Activated naive CD4-positive, alpha-beta T cell treated with anti-CD3 and anti-CD28 coated beads, Interleukin-2, amount 50 U/mL, for 16 hours (primary cell): Measurements from ENCODE around the gene DNAH11.
"Not testable (repeated sequence)": the region's sequence is repeated elsewhere in the genome, so short reads cannot be mapped to it uniquely, and the experiment has no call there.

ENCODE experiments used
- DNase-seq: peaks from one replicate; pipeline ENCODE4 v3.0.0-alpha.2; 2020

Gene DNAH11

DNA sequence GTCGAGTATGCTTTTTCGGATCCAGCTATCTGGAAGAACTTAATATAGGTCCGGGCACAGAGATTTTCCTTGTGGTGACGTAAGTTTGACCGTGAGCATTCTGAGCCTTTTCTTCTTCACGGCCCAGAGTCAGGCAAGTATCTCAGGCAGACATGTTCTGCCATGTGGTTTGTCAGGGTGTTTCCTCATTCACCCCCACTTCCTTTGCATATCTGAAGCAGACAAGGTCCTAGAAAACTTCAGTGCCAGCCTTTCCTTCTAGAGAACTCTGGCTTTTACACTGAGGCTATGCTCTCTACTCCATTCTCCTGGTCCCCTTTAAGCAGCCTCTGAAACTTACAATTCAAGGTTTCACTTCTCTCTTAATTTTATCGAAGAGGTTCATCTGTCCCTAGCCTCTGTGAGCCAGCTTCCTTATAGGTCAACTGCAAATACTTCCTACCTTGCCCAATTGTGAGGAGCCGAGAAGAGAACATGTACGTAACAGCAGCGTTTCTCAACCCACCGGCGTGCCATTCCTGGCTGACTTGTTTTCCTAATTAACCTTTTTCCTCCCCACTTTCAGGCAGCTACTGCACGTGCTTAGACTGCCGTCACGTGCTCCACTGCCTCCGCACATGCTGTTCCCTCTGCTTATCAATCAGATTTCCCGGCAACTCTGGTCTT, 355.6 kb downstream of the DNAH11 start:
- no peak for DNase-seq

DNA sequence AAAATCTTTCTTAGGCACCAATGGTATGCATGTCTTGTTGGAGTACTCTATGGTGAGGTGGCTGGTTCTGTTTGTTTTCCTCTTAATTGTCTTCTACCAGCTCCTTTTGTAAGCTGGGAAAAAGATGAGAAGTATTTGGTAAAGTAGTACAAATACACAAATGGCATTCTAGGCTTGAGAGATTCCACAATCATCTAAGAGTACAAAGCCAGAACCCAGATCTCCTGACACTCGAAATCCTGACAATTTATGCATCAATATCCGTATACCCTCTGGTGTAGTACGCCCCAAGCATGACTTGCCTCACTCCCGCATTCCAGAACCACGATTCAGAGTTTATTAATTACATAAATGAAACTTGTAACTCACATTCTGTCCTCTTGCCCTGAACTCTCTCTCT, 359.4 kb downstream of the DNAH11 start:
- DNase-seq = no peak

DNA sequence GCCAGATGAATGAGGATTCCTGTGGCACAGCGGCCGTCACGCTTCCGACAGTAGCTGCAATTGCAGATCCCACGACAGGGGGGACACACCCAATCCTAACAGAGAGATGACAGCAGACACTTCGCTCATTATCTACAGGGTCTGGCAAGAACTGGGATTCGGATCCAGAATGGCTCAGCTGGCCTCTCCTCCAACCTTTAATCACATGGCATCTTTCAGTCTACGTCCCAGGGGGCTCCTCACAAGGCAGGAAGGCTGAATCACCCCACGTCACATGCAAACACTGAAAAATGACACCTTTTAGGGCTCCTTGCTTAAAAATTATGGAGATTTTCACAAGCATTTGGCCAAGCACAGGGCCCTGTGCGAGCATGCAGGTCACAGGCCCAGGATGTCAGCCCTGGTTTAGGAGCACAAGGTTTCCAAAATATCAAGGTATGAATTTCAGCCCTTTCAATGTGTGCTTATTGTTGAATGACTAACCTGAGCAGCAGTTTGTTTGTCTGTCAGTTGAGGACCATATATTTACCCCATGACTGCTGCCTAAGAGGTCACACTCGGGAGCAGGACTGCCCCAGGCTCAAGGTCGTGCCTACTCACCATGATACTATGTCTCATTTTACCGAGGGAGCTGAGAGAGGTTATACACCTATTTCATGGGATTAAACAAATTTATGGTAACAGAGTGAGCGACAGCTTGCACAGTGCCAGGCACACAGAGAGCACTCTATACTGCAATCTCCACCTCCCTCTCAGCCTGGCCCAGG, 360.4 kb downstream of the DNAH11 start:
- DNase-seq = no peak

DNA sequence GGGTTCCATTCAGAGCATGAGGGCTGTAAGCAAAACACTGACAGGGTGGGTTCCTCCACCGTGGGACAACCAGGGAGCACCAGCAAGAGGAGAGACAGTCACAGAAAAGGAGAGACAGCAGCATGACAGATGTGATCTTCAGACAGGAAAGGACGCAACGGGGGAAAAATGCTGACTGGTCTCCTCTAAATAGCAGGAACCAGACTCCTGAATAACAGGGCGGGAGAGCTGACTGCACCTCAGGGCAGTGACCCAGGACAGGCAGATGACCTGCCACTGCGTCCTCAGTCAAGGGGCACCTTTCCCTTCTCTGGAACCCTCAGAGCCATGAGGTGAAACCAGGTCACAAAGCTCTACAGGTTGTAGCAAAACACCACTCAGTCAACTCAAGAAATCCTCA, 365.9 kb downstream of the DNAH11 start:
- DNase-seq = no peak

DNA sequence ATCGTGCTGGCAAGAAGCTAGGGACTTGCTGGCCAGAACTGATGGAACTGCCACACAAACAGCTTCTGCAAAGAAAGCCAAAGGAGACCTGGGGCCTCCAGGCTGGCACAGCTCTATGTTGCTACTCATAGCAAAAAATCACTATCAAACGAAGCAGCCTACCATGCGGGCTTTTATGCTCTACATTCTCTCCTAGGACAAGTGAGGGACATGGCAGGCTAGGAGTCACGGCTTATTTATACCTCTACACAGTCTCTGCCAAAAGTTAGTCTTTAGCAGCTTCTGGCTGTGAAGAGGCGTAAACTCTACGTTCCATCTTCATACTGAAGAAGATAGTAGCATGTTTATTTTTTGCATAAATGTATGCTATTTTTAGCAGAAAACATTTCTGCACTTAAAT, 367.4 kb downstream of the DNAH11 start:
- no peak for DNase-seq

DNA sequence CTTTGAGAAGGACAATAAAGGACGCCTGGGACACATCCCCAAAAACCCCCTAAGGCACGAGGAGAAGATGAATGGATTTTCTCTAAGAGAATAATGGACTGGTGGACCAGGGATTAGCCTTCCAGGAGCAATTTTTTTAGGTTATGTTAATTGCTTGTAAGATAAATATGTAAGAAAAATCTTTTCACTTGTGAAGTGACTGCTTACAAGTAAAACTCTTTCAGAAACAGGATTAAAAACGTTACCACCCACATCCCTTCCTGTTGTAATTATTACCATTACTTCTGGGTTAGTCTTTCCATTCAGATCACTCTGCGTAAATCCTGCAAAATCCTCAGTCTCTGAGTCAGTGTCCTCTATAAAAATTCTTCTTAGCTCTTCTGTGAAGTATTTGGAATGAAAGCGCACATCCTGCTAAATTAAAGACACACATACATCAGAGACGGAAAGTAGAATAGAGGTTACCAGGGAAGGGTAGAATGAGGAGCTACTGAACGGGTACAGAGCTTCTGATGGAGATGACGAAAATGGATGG, 368.6 kb downstream of the DNAH11 start:
- DNase-seq = no peak

DNA sequence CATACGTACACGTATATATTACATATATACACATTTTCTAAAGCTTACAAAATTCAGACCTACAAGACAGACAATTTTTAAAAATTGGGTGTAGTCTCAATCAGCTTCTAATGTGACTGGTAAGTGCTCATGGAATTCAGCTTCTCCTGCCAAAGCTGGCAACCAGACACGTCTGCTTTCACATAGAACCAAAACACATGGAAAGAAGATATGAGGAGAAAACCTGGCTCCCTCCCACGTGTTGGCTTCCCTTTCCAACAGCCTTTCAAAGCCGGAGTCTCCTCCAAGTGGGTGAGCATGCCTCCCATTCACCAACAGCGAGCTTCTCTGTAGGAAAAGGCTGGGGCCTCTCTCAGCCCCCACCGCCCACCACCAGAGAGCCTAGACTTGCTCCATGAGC, 369.5 kb downstream of the DNAH11 start:
- no peak for DNase-seq

DNA sequence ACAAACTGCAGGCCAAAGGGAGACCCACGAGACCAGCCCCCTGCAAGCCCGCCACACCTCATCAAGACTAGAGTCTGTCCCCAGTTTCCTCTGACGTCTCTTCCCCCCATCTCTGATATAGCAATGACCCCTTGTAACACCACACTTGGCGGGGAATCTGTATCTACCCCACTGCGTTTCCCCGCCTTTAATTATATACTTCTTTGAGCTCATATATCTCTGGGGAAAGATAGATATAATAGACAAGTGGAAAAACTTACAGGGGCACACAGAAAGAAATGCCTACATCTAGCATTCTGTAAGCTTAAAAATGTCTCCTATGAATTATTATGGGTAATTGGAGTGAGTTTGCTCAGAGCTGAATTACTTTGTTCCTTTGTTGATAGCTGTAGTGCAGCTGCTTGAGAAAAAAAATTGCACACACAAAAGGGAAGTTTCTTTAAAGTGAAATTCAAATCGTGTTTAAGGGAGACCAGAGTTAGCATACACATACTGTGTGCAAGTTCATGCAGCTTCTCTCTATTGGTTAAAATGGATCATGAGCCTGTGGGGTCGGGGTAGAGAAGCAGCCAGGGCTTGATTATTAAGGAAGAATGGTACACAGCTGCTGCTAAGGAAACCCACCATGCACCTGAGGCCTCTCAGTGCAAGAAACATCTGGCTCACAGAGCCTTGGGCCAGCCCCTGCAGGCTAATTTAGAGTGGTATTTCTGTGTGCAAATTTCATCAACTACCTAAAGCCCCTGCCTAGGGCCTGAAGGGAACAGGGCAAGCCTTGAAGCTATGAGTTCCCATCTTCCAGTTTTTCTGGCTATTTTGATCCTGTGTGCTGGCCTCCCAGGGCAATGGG, 370.3 kb downstream of the DNAH11 start:
- no peak for DNase-seq

DNA sequence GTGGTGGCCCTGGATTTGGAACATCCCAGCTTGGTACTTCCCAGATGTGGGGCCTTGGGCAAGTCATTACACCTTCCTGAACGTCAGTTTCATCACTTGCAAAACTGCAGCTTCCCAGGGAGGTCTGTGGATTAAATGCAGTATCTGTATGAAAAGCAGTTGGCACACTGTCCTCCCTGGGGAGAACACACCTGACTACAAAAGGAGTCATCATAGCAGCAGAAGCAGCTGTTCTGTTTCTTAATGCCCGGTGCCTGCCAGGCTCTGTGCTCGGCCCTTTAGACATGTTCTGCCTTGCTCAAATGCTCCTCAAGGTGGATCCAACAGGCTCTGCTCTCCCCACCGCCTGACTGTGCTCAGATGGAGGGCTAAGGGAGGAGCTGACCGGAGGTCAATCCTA, 371.8 kb downstream of the DNAH11 start:
- no peak for DNase-seq

DNA sequence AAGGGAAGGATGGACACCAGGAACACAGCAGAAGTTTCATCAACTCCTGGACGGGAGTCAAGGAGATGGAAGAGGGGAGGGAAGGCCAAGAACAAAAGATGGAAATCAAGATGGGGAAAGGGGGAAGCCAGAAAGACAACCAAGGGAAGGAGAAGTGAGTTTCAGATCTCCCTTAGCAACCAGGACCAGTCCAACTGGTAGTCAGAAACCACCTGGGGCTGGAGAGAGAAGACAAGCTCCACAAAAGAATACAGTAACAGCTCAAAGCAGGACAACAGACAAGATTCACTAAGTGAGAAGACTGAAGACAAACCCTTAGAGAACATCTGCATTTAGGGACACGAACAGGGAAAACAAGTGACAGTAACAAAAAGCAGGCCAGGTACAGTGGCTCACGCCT, 372.3 kb downstream of the DNAH11 start:
- DNase-seq = no peak

DNA sequence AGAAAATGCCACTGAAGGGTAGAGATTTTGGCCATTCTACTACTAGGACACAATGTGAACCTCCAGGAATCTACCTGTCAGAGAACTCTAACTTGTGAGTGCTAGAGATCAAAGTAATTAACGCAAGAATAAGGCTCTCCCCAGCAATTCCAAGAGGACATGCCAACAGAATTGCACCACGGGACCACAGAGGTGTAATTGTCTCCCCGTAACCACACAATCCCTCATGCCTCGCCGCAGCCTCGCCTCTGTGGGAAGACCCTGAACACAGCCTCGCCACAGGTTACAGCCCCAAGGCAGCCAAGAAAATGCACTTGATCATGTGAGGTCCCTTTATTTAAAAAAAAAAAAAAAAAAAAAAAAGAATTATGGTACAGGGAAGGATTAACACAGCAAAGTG, 373.3 kb downstream of the DNAH11 start:
- no peak for DNase-seq

DNA sequence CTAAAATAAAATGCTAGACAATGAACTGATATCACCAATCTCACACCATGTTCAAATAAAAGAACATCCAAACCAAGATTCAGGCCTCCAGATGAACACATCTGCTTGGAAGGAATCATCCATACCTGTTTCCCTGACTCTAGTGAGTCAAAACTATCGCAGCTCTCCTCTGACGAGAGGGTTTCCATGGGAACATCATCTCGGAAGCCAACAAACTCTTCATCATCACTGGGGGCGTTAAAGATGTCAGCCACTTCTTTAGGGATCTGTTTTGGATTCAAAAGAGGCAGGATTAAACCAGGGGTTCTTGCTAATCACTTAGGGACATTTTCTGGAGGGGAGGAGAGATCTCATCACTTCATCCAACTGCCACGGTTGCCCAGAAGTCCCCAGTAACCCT, 373.8 kb downstream of the DNAH11 start:
- DNase-seq = no peak

DNA sequence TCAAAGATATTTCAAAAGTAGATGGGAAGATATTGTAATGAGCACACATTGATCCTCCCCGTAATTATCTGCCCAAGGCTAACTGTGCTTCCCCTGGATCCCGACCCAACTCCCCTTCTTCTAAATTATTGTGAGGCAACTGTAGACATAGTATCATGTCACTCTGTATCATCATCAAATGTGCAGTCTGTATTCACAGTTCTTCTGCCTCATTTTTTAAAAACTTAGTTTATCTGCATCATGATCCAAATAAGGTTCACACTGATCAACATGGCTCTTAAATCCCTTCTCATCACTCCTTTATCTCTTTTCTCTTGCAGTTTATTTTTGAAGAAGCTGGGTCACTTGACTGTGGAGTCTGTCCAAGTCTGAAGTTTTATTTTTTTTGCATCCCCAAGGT, 375.4 kb downstream of the DNAH11 start:
- DNase-seq = no peak

DNA sequence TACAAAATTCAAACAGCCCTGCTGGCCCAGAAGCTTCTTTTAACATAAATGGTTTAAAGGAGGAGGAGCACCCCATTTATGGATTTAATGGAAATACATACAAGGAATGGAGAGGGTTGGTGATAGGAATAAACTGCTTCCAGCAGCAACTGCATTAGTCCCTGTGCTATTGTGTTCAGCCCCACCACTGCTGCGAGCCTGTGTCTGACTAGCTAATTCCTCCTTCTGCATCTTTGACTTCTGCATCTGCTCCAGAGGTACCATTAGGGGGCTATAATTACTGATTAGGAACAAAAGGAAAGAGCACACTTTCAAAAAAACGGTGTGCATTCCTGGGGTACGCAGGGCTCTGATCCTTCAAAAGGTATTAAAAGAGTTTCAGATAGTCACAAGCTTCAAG, 378.1 kb downstream of the DNAH11 start:
- DNase-seq = no peak

DNA sequence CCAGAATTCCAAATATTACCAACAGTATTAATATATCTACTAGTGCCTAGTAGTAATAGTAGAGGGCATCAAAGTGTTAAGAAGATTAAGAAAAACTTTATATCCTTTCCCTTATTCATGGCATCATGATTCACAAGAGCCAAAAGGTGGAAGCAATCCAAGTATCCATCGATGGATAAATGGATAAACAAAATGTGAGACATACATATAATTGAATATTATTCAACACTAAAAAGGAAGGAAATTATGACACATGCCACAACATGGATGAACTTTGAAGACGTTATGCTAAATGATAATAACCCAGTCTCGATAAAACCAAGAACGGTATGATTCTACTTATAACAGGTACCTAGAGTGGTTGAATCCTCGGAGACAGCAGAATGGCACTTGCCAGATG, 379.8 kb downstream of the DNAH11 start:
- DNase-seq = no peak

DNA sequence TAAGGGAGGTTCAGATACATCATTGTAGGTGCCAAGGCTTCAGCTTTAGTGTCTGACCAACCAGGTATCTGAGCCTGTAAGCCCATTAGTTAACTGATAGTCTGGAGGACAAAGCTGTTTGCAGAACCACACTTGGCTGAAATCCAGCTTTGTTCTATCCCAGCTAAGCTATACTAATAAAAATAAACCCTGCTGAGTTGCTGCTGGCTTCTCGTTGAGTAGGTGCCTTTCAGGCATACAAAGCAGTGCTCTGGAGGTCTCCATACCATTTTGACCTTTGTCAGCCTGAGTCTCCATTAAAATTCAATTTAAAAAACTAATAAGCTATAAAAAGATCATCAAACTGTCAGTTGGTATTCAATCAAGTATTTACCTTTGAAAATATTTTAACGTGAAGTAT, 380.8 kb downstream of the DNAH11 start:
- no peak for DNase-seq

DNA sequence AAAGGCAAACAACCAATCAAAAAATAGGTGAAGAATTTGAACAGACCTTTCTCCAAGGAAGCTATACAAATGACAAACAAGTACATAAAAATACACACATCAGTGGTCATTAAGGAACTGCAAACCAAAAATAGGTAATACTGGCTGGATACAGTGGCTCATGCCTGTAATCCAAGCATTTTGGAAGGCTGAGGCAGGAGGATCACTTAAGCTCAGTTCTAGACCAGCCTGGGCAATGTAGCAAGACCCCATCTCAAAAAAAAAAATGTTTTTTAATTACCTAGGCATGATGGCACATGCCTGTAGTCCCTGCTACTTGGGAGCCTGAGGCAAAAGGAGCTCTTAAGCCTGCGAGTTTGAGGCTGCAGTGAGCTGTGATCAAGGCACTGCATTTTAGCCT, 383.6 kb downstream of the DNAH11 start:
- no peak for DNase-seq

DNA sequence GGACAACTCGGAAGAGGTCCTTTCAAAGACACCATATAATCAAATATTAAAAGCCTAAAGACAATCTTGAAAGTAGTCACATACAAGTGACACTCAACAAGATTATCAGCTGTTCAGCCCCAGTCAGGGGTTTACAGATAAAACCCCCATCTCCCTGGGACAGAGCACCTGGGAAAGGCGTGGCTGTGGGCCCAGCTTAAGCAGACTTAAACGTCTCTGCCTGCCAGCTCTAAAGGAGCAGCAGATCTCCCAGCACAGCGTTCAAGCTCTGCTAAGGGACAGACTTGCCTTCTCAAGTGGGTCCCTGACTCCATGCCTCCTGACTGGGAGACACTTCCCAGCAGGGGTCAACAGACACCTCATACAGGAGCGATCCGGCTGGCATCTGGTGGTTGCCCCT, 384.9 kb downstream of the DNAH11 start:
- no peak for DNase-seq

DNA sequence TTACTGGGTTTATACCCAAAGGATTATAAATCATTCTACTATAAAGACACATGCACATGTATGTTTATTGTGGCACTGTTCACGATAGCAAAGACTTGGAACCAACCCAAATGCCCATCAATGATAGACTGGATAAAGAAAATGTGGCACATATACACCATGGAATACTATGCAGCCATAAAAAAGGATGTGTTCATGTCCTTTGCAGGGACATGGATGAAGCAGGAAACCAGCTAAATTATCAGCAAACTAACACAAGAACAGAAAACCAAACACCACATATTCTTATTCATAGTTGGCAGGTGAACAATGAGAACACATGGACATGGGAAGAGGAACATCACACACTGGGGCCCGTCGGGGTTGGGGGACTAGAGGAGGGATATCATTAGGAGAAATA, 390.5 kb downstream of the DNAH11 start:
- DNase-seq = not testable (repeated sequence)

DNA sequence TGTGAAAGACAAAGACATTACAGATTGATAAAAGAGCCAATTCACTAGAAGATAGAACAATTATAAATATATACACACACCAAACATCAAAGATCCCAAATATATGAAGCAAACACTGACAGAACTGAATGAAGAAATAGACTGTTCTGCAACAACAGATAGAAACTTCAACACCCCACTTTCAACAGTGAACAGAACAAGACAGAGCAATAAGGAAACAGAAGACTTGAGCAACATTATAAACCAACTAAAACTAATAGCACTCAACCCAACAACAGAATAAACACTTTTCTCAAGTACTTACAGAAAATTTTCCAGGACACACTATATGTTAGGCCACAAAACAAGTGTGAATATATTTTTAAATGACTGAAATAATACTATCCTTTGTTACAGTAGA, 392.0 kb downstream of the DNAH11 start:
- no peak for DNase-seq

DNA sequence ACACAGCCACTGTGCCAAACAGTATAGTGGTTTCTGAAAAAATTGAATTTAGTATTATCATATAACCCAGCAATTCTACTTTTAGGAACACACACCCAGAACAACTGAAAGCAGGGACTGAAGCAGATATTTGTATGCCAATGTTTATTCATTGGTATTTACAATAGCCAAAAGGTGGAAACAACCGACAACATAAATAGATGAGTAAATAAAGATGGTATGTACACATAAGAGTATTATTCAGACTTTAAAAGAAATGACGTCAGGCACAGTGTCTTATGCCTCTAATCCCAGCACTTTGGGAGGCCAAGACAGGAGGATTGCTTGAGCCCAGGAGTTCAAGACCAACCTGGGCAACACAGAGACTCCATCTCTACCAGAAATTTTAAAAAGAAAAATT, 395.6 kb downstream of the DNAH11 start:
- DNase-seq = no peak

DNA sequence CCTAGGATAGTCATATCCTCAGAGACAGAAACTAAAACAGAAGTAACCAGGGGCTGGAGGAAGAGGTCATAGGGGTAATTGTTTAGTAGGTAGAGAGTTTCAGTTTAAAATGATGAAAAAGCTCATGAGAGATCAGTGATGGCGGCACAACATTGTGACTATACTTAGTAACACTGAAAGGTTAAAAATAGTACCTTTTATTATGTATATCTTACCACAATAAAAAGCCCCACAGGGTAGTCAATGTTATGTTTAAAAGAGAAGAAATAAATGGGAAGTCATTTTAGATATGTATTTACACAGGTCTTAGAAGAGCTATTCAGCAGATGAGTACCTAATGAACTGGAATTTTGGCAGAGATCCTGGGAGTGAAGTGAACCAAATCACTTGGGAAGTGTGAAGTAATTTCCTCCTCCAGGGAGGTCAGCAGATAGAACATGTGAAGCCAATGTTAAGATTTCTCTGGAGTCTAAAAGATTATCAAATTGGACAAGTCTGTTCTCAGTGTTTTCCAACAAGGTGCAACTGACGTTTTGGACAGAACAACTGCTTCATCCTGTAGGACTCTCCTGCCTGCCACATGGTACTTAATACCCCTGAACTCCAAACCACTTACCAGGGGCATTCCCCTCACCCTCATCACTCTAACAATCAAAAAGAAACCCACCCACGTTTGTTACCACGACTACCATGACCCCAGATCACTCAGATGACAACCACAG, 396.5 kb downstream of the DNAH11 start:
- peak; percentile 61 for DNase-seq

DNA sequence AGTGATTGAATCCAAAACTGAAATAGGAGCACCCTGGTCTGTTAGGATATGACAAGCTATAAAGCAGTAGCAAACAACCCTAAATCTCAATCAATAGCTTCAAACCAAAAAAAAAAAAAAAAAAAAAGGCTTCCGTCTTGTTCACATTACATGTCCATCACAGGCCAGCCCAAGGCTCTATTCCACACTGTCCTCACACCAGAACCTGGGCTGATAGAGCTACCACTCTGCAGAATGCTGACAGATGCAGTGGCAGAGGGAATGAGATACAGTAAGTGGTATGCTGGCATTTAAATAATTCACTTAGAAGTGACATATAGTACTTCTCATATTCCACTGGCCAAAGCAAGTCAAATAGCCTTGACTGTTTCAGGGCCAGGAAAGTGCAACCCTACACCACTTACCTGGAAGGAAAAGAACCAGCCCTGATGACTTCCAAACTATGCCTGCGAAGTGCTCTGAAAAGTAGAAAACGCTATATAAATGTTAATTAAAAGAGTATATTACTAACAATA, 397.1 kb downstream of the DNAH11 start:
- no peak for DNase-seq
